Fibroblast of pulmonary artery (primary cell): Measurements from ENCODE around the gene EPHA2.
"Not testable (repeated sequence)": the region's sequence is repeated elsewhere in the genome, so short reads cannot be mapped to it uniquely, and the experiment has no call there.

Experiments
- DNase-seq: peaks from one replicate; pipeline ENCODE4 v3.0.0-alpha.2; 2010; ENCODE audit warnings: low read depth
- H3K4me3 ChIP-seq: replicated peaks from 2 replicates; pipeline ENCODE4 v1.5.1; 2011; ENCODE audit warnings: low read depth, mild to moderate bottlenecking, control low read depth, low read length, moderate library complexity
- CTCF ChIP-seq: IDR thresholded peaks from 2 replicates; pipeline ENCODE4 v1.5.1; 2011; ENCODE audit warnings: mild to moderate bottlenecking, control low read depth, low read length, inconsistent platforms; ENCODE audit errors: missing control alignments

EPHA2 gene

GRCh38 chr1:16172218-16172830 is 16.5 kb upstream of the EPHA2 start:
- no peak overlapping the region for H3K4me3 ChIP-seq
- no peak for DNase-seq
- no peak for TF ChIP-seq CTCF

- no peak for DNase-seq
- no peak for TF ChIP-seq CTCF
- no peak overlapping the region for H3K4me3 ChIP-seq
Measured at GRCh38 chr1:16171314-16172151, 15.7 kb upstream of the EPHA2 start.

- no peak for TF ChIP-seq CTCF
- DNase-seq, result no peak
Measured at GRCh38 chr1:16170283-16170673, 14.4 kb upstream of the EPHA2 start.

GRCh38 chr1:16168622-16169360 is 12.9 kb upstream of the EPHA2 start:
- no peak overlapping the region for H3K4me3 ChIP-seq
- DNase-seq, result no peak

More at GRCh38 chr1:16170283-16170673, 14.4 kb upstream of the EPHA2 start:
- H3K4me3 ChIP-seq, result no peak overlapping the region

GRCh38 chr1:16168144-16168495 is 12.3 kb upstream of the EPHA2 start:
- not testable (repeated sequence) for DNase-seq
- H3K4me3 ChIP-seq, result peak overlapping the region; percentile 49

More at GRCh38 chr1:16168622-16169360, 12.9 kb upstream of the EPHA2 start:
- TF ChIP-seq CTCF, result no peak

GRCh38 chr1:16167331-16168143 is 11.7 kb upstream of the EPHA2 start:
- TF ChIP-seq CTCF, result no peak
- H3K4me3 ChIP-seq, result peak overlapping the region; percentile 49
- DNase-seq, result no peak
